Upper lobe of left lung (tissue), 4 donors: ENCODE measurements around the gene XBP1.

Experiments
- CTCF ChIP-seq, 6 experiments: fragments of 450-650 bp in 4 of 6; fragments of 200-600 bp in 2 of 6; sonication (generic) in 2 of 6; IDR thresholded peaks; one replicate each; pipeline ENCODE4 v1.5.1; 2016 to 2019; ENCODE audit warnings: antibody characterized with exemption in 6 of 6
- EP300 ChIP-seq, 4 donors: sonication (generic); formaldehyde crosslinking; IDR thresholded peaks; one replicate each; pipeline ENCODE4 v1.5.1; 2017; ENCODE audit warnings: antibody characterized with exemption in 4 of 4, control low read depth in 2 of 4

- TF ChIP-seq CTCF (IDR thresholded peaks at IDR 0.05): no peak
- TF ChIP-seq EP300 (IDR thresholded peaks at IDR 0.05): no peak
Observed at GRCh38 chr22:28817064-28817463, 16.7 kb upstream of the XBP1 start.
